ENCODE data around the gene MLLT1. TPM values are rescaled to one million over a fixed set of nuclear protein-coding genes. Genes with fewer than 3 reads are reported as not detected.

Gene MLLT1
- total RNA-seq, 1 experiment from 2014 or later, result 55.0 TPM

GRCh38 chr19:6230991-6231448 lies 48.8 kb downstream of the MLLT1 start:
- Histone ChIP-seq H3K27ac (ENCODE audit: low read depth, low read length) (no peak overlapping the region), H3K79me2 (ENCODE audit: insufficient read depth, low read length) (peaks cover 40% of the 10 kb centered on the region), H3K4me1 (ENCODE audit: control insufficient read depth in 1 of 2, insufficient read depth in 2 of 2, low read length in 2 of 2) (peaks cover 0 to 11% of the 10 kb centered on the region in 2 experiments; a peak in 2 of 4 replicates), H4K20me1 (ENCODE audit: insufficient read depth) (no peaks in the 10 kb centered on the region), H3K4me3 (replicated peaks in 1 of 2; ENCODE audit: low read depth in 1 of 2, low read length in 2 of 2) (no peak overlapping the region), H3K36me3 (ENCODE audit: control insufficient read depth in 1 of 2, insufficient read depth in 2 of 2, low read length in 2 of 2) (no peaks in the 10 kb centered on the region; a peak in 2 of 4 replicates), H3K27me3 (ENCODE audit: insufficient read depth, low read length) (no peaks in the 10 kb centered on the region), H3K9me3 (ENCODE audit: control insufficient read depth in 1 of 2, insufficient read depth in 1 of 2, low read depth in 1 of 2, low read length in 2 of 2) (no peaks in the 10 kb centered on the region), H3K9ac (ENCODE audit: low read length) (no peak overlapping the region), H2AFZ (ENCODE audit: low read depth, low read length, poor library complexity, severe bottlenecking) (no peak overlapping the region), H3K9me2 (ENCODE audit: insufficient read depth) (no peaks in the 10 kb centered on the region), H3K4me2 (ENCODE audit: low read length) (no peak overlapping the region)
- ChIA-PET RAD21 (ENCODE audit: low non-redundant PET in 1 of 2, low total read pairs in 2 of 2, uncharacterized antibody in 2 of 2, unreplicated experiment in 2 of 2) (no interaction called here), CTCF (interaction anchor here (1.3 kb wide), 1 partner anchor 13 kb away, joined by 5 read pairs; no protein-coding TSS in a partner anchor), POLR2A (no interaction called here)
- BruUV-seq (replicated peaks), result no TSS peak
- TF ChIP-seq ATF3 (IDR thresholded peaks at IDR 0.05) (no peak), EGR1 (IDR thresholded peaks at IDR 0.05; ENCODE audit: low read depth) (no peak), SIN3A (IDR thresholded peaks at IDR 0.05; ENCODE audit: low read depth) (no peak), POLR2A (IDR thresholded peaks at IDR 0.05; ENCODE audit: borderline replicate concordance, extremely low read depth, insufficient read depth, insufficient read length) (no peak), ZFX (IDR thresholded peaks at IDR 0.05) (no peak), MAX (IDR thresholded peaks at IDR 0.05) (no peak), RAD21 (IDR thresholded peaks at IDR 0.05; ENCODE audit: low read depth) (no peak), JUND (IDR thresholded peaks at IDR 0.05) (no peak), EZH2phosphoT487 (IDR thresholded peaks at IDR 0.05; ENCODE audit: borderline replicate concordance) (no peak), SRF (IDR thresholded peaks at IDR 0.05; ENCODE audit: low read depth) (no peak), REST (IDR thresholded peaks at IDR 0.05; ENCODE audit: low read depth) (no peak), ZBTB33 (IDR thresholded peaks at IDR 0.05; ENCODE audit: extremely low read depth, insufficient replicate concordance, low read length) (no peak), EZH2 (IDR thresholded peaks at IDR 0.05) (no peak), POLR2AphosphoS5 (IDR thresholded peaks at IDR 0.05; ENCODE audit: low read depth, low read length) (no peak), CBX3 (IDR thresholded peaks at IDR 0.05; ENCODE audit: low read depth) (no peak), ZNF274 (IDR thresholded peaks at IDR 0.05; ENCODE audit: low read depth, low read length) (no peak), YY1 (IDR thresholded peaks at IDR 0.05; ENCODE audit: extremely low read depth, insufficient replicate concordance, low read depth, low read length) (no peak)
- DNase-seq (ENCODE audit: low read depth, low spot score) (no peak), ATAC-seq (no peak)
- intact Hi-C loops (cut with micrococcal nuclease), result no loop called here
